ENCODE measurements around the gene ADGRG6. TPM values are rescaled to one million over a fixed set of nuclear protein-coding genes. Genes with fewer than 3 reads are reported as not detected.

The ADGRG6 gene
- polyA plus RNA-seq, 1 of the 3 experiments (the other 2 are of a cell fraction) = 61.5 TPM

DNA sequence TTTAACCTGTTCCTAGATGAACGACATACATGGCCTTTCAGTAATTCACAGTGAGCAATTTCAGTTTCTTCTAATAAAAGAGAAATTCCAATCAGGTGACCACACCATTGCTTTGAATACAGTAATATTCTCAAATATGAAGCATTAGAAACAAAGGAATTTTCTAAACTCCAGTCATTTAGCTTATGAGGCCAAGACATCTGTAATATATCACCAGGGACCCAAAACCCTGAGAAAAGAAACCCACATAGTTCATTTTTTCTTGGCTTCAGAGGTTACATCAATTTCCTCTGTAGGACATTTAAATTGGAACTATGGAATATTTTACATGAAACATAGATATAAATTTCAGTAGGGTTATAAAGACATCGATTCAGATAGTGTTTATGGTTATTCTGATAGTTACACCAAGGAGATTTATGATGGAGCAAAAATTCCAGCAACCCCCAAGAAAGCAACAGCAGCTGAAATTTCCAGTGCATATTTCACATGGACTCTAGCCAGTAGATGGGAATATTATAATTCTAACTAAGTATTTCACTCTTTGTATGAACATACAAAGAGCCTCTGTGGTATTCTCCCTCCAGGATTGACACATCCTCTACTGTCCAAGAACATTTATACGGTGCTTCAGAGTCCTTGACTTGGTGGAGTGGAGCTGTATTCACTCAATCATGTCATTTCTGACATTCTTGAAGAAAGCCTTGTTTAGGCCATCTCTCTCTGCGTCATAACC, 82.9 kb downstream of the ADGRG6 start (continued):
- no peak for TF ChIP-seq ZBTB33 (IDR thresholded peaks at IDR 0.05; ENCODE audit: borderline replicate concordance, low read depth)
- TF ChIP-seq TCF12 (IDR thresholded peaks at IDR 0.05) = peak; percentile 86
- peak; percentile 42; the same call in 1 of the 2 replicates for TF ChIP-seq FOSL2 (IDR thresholded peaks at IDR 0.05; ENCODE audit: borderline replicate concordance, low read depth)
- TF ChIP-seq SIN3A (IDR thresholded peaks at IDR 0.05; ENCODE audit: borderline replicate concordance, low read depth, low read length) = no peak
- TF ChIP-seq EP300 (IDR thresholded peaks at IDR 0.05; ENCODE audit: borderline replicate concordance in 1 of 2, low read depth in 1 of 2, low read length in 1 of 2) = peak in 1 of 2 experiments; percentile 88; a peak in 2 of 4 replicates

DNA sequence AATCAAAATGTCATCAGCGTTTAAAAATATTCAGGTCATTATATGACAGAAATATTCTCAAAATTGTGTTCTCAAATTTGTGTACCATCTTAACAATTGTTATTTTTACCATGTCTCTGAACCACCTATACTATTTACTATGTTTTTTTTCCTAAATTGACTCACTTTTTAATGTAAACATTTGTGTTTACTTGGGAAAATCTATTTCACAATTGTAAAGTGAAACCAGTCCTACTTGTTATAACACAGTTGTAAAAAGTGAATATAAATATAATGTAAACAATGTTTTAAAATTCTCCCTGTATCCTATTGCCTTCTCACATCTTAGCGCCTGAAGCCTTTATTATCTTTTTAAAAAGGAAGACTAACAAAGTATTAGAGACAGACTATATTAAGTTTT, 83.5 kb downstream of the ADGRG6 start:
- H3K27ac ChIP-seq (ENCODE audit: low read depth in 2 of 2, low read length in 1 of 2) = peak overlapping the region; percentile 88 to 99; a peak in 3 of 4 replicates
- peaks cover 53% of the 10 kb centered on the region for H3F3A ChIP-seq (replicated peaks; ENCODE audit: insufficient read depth)
- no peaks in the 10 kb centered on the region for H3K27me3 ChIP-seq (ENCODE audit: insufficient read depth)
- ChIA-PET CTCF (no interaction called here), POLR2A (no interaction called here)
- peak overlapping the region in 1 of 2 experiments; percentile 12; a peak in 1 of 4 replicates for H3K4me3 ChIP-seq (ENCODE audit: low read depth in 2 of 2, low read length in 1 of 2)
- H3K36me3 ChIP-seq (replicated peaks in 1 of 2; ENCODE audit: control insufficient read depth in 1 of 2, insufficient read depth in 2 of 2, low read length in 1 of 2) = peaks cover 14 to 23% of the 10 kb centered on the region in 2 experiments
- H3K4me1 ChIP-seq (ENCODE audit: control insufficient read depth in 1 of 2, insufficient read depth in 2 of 2, low read depth in 1 of 2, low read length in 1 of 2) = peaks cover 0 to 24% of the 10 kb centered on the region in 2 experiments; a peak in 2 of 4 replicates
- no peak for DNase-seq
- peak overlapping the region; percentile 76 for H3K9ac ChIP-seq
- TF ChIP-seq RCOR1 (IDR thresholded peaks at IDR 0.05; ENCODE audit: low read length) (no peak), FOXJ3 (CRISPR knock-in tag; IDR thresholded peaks at IDR 0.05) (no peak), TAF1 (IDR thresholded peaks at IDR 0.05; ENCODE audit: borderline replicate concordance, low read depth, low read length) (no peak), FOSL2 (IDR thresholded peaks at IDR 0.05; ENCODE audit: borderline replicate concordance, low read depth) (no peak), RFX5 (IDR thresholded peaks at IDR 0.05; ENCODE audit: low read length) (no peak), RAD21 (IDR thresholded peaks at IDR 0.05; ENCODE audit: low read length) (no peak), EP300 (IDR thresholded peaks at IDR 0.05; ENCODE audit: borderline replicate concordance in 1 of 2, low read depth in 1 of 2, low read length in 1 of 2) (no peak), TEAD4 (IDR thresholded peaks at IDR 0.05; ENCODE audit: borderline replicate concordance, insufficient read depth) (no peak), MEF2A (IDR thresholded peaks at IDR 0.05; ENCODE audit: borderline replicate concordance, low read depth) (no peak), NRF1 (IDR thresholded peaks at IDR 0.05; ENCODE audit: low read depth, low read length) (no peak), SMC3 (IDR thresholded peaks at IDR 0.05; ENCODE audit: low read depth, low read length) (no peak)
- peak overlapping the region; percentile 18; the same call in 1 of the 2 replicates for H2AFZ ChIP-seq (ENCODE audit: low read depth)
- 45% methylated on average over 2 of the region's 2 CpGs for WGBS (ENCODE audit: low lambda C conversion rate)
- H3K9me2 ChIP-seq = no peaks in the 10 kb centered on the region
- H4K20me1 ChIP-seq (ENCODE audit: insufficient read depth) = no peaks in the 10 kb centered on the region
- peak overlapping the region; percentile 67; the same call in 1 of the 2 replicates for H3K4me2 ChIP-seq
- H3K9me3 ChIP-seq = no peaks in the 10 kb centered on the region
- H3K79me2 ChIP-seq (ENCODE audit: insufficient read depth) = peaks cover 80% of the 10 kb centered on the region
